SKM-1 (cell line): Measurements from ENCODE around the gene SNORC.
"Not testable (repeated sequence)": the region's sequence is repeated elsewhere in the genome, so short reads cannot be mapped to it uniquely, and the experiment has no call there.

ENCODE experiments used
- DNase-seq: peaks from one replicate; lab custom pipeline; 2025; ENCODE audit not compliant: unreplicated experiment; lab: John Stamatoyannopoulos, UW

SNORC gene

DNA sequence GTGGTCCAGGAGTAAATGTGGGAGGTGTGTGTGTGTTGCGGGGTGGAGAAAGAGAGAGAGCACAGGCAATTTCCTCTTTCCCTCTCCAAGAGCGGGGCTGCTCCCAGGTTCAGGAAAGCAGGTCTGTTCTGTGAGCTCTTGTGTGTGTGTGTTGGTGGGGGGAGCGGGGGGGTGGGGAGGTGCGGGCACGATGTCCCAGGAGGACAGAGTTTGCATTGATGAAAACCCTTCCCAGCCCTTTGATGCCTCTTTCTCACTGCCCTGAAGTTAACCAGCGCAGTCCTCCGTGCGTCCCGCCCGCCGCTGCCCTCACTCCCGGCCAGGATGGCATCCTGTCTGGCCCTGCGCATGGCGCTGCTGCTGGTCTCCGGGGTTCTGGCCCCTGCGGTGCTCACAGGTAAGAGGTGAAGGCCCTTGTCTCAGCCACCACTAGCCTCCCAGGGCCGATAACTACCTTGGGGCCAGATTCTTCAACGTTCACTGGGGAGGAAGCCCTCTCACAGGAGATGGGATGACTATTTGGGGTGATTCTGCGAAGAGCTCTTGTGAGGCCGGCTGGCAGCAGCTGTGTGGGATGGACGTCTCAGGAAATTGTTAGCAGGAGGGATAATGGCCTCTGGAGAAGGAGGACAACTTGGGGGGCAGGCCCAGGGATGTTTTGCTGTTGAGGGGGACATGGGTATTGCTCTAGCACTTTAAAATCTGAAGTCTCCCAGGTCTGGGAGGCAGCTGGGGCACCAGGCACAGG, at the start of gene SNORC:
SNORC (plus strand) TSS at position 247 of the 748 bp plus-strand sequence; CDS start at position 325, 78 bp downstream.
- DNase-seq = no peak

DNA sequence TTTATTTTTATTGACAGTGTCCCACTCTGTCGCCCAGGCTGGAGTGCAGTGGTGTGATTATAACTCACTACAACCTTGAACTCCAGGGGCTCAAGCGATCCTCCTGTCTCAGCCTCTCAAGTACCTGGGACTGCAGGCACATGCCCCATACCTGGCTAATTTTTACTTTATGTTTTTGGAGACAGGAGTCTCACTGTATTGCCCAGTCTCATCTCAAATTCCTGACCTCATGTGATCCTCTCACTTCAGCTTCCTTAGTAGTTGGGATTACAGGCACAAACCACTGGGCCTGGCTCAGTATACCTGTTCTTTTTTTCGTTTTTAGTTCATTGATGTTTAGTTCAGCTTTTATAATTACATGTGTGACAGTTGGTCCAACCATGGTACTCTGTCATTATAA, 40.1 kb upstream of the SNORC start:
- DNase-seq = no peak

DNA sequence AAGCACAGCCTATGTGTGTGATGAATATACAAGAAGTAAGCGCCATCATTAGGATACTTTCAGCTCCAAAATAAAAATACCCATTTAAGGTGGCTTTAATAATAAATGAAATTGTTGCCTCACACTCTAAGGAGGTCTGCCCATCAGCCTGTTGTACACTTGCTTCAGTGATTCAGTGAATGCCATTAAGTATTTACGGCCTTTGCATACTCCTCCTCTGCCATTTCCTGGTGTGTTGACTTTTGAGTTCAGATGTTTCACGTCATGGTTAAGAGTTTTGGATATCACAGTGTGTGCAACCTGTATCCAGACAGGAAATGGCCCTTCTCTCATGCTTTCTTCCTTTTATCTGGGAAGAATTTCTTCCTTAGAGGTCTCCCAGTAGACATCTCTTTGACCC, 38.6 kb upstream of the SNORC start:
- DNase-seq = no peak

DNA sequence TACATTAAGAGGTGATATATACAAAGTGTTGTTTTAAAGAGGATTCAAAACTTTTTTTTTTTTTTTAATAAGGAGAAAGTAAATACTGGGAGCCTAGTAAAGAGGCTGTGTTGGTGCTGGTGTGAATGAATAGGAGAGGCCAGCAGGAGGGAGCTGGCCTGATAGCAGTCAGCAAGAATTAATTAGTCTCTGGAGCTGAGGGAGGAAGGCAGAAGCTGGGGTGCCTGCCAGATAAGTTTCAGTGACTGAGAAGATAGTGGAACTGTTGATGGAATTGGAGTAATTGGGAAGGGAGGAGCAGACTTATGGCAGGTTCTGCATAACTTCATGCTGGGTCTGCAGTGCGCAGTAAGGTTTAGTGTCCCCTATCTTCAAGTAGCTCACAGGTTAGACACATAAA, 36.2 kb upstream of the SNORC start:
- DNase-seq = no peak

DNA sequence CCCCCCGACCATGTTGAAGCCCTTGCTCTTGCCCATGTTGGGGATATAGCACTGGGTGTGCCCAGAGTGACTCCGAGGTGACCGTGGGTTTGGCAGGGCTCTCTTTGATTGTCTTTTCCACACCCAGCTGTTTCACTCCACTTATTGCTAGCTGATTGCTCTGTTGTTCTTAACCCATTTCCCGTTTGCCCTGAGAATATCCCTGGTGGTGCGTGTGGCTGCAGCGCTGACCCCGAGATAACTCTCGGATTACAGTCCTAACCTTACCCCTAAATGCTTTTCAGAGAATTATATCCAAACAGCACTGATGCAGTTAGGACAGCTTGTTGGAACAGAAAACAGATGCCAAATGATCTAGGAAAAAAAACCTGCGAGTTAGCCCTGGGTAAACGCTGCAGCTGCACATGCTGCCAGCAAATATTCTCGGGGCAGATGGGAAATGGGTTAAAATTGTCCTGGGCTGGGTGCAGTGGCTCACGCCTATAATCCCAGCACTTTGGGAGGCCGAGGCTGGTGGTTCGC, 34.3 kb upstream of the SNORC start:
- no peak for DNase-seq

DNA sequence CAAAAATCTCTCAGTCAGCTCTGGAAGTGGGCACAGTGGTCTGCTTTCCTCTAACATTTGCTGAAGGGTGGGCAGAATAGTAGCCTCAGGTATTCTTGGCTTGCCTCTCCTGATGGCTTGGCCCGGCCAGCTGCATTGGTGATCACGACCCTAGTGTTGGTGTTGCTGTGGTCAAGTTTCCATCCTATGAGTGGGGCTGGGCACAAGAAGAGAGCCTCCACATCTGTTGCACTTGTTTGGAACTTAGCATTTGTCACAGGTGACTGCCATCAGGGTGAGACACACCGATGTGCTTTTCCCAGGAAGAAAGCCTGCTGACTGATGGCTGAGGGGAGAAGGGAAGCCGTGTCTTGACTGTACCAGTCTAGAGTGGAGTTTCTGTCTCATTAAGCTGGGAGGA, 33.1 kb upstream of the SNORC start:
- no peak for DNase-seq

DNA sequence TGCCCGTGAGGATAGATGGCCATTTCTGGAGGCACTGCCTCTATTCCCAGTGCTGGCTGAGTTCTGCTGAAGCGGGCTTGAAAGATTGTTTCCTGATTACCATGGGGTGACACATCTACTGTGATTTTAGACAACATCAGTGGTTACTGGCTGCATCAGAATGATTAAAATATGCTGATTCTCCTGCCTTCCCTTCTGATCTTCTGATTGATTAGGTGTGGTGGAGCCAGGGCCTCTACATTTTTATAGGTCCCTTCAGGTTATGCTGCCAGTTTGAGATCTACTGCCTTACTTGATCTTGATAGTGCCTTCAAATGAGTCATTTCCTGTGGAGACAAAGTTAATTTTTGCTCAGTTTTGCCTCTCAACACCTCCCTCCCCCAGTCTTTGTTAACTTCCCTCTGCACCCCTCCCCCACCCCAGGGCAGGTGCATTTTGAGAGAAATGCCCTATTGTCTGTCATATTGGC, 31.6 kb upstream of the SNORC start:
- DNase-seq = peak; percentile 73

DNA sequence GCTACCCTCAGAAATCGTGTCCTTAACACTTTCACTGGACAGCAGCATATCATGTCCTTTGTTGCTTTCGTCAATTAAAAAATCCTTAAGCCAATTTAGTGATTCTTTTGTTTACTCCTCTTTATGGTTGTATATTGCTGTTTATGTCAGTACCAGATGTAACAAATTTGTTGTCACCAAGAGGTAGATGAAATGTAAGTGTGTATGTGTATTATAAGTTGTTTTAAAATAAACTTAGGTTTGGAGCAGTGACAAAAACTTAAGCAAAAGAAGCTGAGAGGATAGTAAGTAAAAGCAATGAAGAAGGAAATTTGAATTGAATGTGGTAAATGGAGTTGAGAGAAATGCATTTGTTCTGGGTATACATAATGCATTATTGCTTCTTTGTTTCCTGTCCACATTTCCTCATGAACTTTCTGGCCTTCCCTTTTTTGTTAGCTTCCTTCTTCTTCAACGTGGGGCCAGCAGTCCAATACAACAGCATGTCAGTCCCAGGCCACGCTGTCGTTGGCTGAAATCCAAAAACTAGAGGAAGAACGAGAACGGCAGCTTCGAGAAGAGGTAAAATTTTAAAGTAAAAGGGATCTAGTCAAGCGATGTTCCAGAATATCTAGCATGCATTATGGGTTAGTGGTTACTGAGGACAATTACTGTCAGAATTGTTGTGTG, 30.5 kb upstream of the SNORC start:
- peak; percentile 82 for DNase-seq

DNA sequence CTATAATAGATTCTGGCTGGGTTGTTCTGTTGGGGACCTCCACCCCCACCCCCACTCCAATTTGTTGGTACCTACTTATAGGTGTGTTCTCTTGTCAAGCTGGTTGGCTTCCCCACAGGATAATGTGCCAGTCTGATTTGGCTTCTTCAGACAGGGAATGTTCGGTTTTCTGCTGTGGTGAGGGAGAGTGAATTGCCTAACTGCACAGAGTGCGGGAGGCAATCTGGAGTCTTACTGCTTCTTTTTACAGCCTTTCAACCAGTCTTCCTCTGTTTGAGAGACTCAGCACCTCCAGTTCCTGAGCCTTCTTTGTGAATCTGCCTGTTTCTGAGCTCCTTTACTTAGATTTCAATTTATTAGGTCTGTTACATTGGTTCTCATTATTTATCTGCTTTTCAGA, 27.4 kb upstream of the SNORC start:
- DNase-seq = no peak

DNA sequence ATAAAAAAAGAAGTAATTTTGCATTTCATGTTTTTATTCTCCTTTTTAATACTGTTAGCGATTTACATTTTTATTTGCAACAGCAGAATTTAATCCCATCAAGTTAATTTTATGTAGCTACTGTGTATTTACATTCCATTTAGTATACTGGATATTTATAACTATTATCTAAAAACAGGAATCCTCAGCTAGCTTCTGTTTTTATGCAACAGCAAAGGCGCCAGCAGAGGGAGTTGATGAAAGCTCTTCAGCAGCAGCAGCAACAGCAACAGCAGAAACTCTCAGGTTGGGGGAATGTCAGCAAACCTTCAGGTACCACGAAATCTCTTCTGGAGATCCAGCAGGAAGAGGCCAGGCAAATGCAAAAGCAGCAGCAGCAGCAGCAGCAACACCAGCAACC, 26.2 kb upstream of the SNORC start:
- no peak for DNase-seq

DNA sequence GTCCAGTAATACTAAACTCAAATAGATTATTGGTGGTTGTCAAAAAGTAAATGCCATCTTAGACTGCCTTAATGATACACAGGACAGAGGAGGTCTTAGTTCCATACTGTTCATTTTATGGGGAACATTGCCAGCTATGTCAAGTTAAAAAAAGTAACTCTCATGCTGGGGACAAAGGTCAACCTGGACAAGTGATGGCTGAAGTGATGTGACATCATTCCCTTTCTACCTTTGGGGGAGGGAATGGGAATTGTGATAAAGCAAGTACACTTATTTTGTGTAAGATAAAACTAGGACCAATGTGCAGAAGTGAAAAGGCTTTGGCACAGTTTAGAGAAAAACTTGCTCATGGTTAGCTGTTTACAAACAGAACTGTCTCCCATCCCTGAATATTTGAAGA, 24.0 kb upstream of the SNORC start:
- no peak for DNase-seq

DNA sequence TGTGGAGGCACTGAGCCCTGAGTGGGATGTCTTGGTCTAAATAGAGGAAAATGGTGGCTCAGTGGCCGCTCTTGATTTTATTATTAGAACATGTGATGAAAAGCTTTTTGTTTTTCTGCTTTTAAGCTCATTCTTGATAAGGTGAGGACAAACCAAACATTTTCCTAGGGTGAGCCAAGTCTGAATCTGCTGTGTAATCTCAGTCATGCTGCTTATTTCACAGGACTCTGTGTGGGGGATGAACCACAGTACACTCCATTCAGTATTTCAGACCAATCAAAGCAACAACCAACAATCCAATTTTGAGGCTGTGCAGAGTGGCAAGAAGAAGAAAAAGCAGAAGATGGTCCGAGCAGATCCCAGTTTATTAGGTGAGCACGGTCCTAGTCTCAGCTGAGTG, 20.0 kb upstream of the SNORC start:
- DNase-seq = no peak

DNA sequence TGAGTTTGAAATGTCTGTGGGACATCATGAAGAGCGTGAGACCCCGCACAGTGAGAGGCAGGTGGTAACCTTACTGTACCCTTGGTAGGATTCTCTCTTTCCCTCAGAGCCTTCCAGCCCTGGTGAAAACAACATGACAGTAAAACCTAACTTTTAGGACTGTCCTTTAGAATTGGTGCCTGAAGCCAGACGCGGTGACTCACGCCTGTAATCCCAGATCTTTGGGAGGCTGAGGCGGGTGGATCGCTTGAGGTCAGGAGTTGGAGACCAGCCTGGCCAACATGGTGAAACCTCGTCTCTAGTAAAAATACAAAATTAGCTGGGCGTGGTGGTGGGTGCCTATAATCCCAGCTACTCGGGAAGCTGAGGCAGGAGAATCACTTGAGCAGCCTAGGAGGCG, 18.0 kb upstream of the SNORC start:
- not testable (repeated sequence) for DNase-seq

DNA sequence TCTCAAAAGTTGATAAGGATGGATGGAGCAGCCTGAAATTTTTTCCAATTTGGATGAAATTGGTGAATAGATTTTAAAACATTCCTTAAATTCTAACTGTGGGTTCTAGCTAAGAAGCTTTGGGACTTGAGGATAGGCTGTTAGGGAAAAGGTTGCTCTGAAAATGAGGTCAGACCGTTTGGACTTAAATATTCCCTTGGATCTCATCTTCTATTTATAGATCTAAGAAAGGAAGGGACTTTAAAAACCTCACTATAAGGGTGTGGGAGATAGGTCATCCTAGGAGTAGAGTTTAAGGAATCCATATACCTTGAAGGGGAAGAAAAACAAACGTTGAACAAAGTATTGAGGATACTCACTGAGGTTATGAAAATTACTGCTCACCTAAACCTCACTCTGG, 17.4 kb upstream of the SNORC start:
- DNase-seq = no peak

DNA sequence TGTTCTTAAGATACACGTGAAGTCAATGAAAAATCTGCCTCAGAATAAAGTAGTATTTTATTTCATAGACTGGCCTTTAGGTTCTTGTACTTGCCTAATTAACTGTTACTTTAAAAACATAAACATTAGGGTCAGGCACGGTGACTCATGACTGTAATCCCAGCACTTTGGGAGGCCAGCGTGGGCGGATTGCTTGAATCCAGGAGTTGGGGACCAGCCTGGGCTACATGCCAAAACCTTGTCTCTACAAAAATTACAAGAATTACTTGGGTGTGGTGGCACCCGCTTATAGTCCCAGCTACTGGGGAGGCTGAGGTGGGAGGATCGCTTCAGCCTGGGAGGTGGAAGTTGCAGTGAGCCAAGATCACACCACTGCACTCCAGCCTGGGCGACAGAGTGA, 16.0 kb upstream of the SNORC start:
- no peak for DNase-seq

DNA sequence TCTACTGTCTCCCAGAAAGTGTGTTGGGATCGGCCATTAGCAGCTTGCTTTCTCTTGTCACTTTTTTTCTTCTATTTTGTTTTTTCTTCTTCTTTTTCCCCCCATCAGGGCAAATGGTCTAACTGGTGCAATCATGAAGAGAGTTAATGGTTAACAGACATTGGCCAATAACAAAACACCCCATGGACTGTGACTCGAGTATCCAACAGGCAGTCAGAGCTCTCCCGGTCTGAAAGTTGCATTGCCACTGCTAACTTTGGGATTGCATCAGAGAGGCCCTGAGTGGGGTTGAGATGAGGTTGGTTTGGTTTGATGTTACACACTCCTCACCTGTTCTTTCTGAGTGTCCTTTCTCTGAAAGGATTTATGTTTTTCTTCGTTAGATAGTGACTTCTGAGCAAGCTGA, 12.9 kb upstream of the SNORC start:
- no peak for DNase-seq

DNA sequence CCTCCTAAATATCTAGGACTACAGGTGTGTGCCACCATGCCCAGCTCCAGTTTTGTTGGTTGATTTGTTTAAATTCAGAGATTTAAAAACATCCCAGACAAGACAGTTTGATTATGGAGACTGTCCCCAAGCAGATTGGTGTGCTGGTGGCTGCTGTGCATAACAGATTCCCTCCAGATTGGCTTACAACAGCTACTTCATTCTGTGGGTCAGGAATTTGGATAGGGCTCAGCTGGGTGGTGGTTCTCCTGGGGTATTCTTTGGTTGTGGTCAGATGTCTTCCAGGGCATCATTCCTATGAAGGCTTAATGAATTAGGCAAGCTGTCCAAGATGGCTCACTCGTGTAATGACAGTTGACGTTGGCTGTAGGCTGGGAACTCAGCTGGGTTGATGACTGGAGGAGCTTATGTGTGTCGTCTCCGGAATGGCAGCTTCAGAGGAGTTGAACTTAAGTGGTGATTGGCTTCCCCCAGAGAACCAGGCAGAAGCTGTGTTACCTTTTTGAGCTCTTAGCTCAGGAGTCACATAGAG, 10.6 kb upstream of the SNORC start:
- no peak for DNase-seq

DNA sequence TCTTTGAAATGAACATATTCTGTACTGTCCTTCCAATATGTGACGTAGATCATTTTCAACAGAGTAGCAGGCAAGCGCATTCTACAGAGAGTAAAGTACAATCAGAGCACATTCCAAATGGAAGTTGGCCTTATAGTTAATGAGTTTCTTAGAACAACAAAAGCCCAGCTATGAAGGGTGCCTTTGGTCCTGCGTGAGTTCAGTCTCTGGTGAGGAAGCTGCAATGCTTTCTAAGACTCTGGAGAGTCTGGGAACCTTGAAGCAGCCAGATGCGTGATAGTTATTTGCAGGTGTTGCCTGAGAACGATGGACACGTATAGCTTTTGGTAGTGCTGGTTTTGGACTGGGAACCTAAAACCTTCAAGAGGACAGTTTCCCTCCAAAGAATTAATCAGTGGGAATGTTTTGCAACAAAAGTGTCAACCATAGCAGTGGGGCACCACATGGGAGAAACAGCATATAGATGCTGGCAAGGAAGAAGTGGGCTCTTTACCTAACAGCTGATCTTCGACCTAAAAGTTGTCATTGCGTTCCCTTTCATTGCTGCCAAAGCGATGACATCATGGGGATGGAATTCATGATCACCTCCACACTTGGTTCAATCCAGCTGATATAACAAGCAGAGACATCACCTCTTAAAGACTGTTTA, 9.3 kb upstream of the SNORC start:
- DNase-seq = no peak

DNA sequence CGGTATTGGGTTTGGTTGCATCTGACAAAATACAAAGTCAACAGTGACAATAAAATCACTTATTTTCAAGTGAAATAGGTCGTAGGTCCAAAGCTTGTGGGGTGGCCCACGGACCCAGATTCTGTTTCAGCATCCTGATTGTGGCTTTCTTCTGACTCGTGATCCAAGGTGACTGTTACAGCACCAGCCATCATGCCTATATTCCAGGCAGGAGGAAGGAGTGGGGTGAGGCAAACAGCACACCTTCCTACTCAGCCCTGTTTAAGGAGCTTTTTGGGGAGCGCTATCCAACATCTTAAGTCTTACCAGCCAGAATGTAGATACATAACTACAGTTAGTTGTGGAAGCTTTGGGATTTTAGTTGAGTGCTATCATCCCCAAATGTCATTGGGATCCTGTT, 8.7 kb upstream of the SNORC start:
- DNase-seq = no peak

DNA sequence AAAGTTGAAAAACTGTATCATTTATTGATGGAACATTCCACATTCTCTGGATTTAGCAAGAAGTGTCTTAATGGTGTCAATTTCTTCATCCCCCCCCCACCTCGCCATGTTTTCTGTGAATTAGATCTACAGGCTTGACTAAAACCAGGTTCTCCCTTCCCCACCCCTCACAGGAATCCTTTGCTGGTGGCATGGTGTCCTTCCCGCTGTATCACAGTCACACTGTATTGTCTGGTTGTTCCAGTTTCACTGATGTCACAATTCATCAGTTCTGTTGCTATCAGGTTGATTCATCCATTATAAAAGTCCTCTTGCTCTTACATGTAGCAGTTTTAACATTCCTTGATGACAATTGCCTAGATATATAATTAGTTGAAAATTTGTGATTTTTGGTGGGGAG, 6.1 kb upstream of the SNORC start:
- no peak for DNase-seq

DNA sequence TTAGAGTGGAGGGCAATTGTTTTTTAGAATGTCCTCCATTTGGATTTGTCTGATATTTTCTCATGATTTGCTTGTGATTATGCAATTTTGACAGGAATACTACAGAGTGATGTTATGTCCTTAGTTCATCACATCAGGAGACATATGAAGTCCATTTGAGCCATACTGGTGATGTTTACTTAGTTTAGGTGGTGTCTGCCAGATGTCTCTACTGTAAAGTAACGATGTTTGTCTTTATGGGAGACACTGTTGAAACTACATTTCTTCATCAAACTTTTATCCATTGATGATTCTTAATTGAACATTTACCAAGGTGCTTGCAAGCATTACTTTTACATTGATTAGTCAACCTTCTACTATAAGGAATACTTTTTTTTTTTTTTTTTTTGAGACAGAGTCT, 4.9 kb upstream of the SNORC start:
- no peak for DNase-seq

DNA sequence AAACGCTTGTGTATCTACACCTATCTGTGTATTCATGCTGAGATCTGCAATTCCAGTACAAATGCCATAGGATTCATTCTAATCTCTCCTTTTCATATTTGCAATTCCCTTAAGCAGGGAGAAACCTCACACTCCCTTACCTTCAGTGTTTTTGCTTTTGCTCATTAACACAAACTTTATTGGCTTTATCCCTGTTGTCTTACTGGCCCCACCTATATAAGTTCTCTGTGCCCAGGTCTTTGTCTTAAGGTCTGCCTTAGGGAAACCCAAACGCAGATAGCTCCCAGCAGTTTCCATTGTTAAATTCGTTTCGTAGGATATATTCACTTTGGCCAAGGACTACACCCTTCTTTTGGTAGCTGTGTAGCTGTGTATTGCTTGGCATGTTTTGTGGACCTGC, 4.0 kb upstream of the SNORC start:
- no peak for DNase-seq
